ENCODE measurements around the gene WDFY2. TPM values are rescaled to one million over a fixed set of nuclear protein-coding genes. Genes with fewer than 3 reads are reported as not detected.

The WDFY2 gene
- total and polyA plus RNA-seq, 4 donors = 3.4 to 10.5 (median 5.8) TPM

- DNase-seq (ENCODE audit: low spot score) = no peak
- no peak overlapping the region for H3K9ac ChIP-seq (ENCODE audit: low read depth in 1 of 2, low read length in 2 of 2)
- H3K4me1 ChIP-seq (ENCODE audit: control insufficient read depth in 4 of 4, insufficient read depth in 4 of 4, low read length in 3 of 4) = peaks cover 0 to 13% (median 4%) of the 10 kb centered on the region in 4 donors
- H3K27ac ChIP-seq (ENCODE audit: low read depth in 1 of 2, low read length in 2 of 2) = peak overlapping the region; percentile 26 to 81
- no peak for TF ChIP-seq HNF4G (IDR thresholded peaks at IDR 0.05)
- no peaks in the 10 kb centered on the region for H3K36me3 ChIP-seq (ENCODE audit: control insufficient read depth in 4 of 4, insufficient read depth in 3 of 4, low read depth in 1 of 4, low read length in 3 of 4)
- WGBS = 87% methylated on average over 11 of the region's 11 CpGs
- H3K27me3 ChIP-seq (ENCODE audit: control insufficient read depth in 4 of 4, insufficient read depth in 4 of 4, low read length in 3 of 4) = no peaks in the 10 kb centered on the region
- no peak overlapping the region for H3K4me3 ChIP-seq (ENCODE audit: low read depth in 1 of 3, low read length in 3 of 3)
- no peaks in the 10 kb centered on the region for H3K9me3 ChIP-seq (ENCODE audit: control insufficient read depth in 4 of 4, low read length in 3 of 4)
These were observed 231.6 kb downstream of the WDFY2 start for GRCh38 chr13:51815848-51816247.

- no peaks in the 10 kb centered on the region for H3K9me3 ChIP-seq (ENCODE audit: control insufficient read depth in 4 of 4, low read length in 3 of 4)
- no peaks in the 10 kb centered on the region for H3K36me3 ChIP-seq (ENCODE audit: control insufficient read depth in 4 of 4, insufficient read depth in 3 of 4, low read depth in 1 of 4, low read length in 3 of 4)
- no peak overlapping the region for H3K27ac ChIP-seq (ENCODE audit: low read depth in 1 of 2, low read length in 2 of 2)
- no peak overlapping the region for H3K4me3 ChIP-seq (ENCODE audit: low read depth in 1 of 3, low read length in 3 of 3)
- TF ChIP-seq FOXA1 (IDR thresholded peaks at IDR 0.05) (no peak), YY1 (IDR thresholded peaks at IDR 0.05) (no peak), RAD21 (IDR thresholded peaks at IDR 0.05) (no peak), HNF4A (conservative IDR thresholded peaks at IDR 0.05) (no peak), ZBTB33 (IDR thresholded peaks at IDR 0.05) (no peak), NR2F2 (IDR thresholded peaks at IDR 0.05) (no peak), HNF4G (IDR thresholded peaks at IDR 0.05) (no peak), FOXA2 (IDR thresholded peaks at IDR 0.05) (no peak), MAX (IDR thresholded peaks at IDR 0.05) (no peak), TAF1 (conservative IDR thresholded peaks at IDR 0.05) (no peak), JUND (IDR thresholded peaks at IDR 0.05) (no peak), GABPA (IDR thresholded peaks at IDR 0.05 in 1 of 2, conservative IDR thresholded peaks at IDR 0.05 in 1 of 2) (no peak)
- H3K27me3 ChIP-seq (ENCODE audit: control insufficient read depth in 4 of 4, insufficient read depth in 4 of 4, low read length in 3 of 4) = no peaks in the 10 kb centered on the region
- no peak for DNase-seq (ENCODE audit: low spot score)
- peaks cover 0 to 13% (median 5%) of the 10 kb centered on the region in 4 donors for H3K4me1 ChIP-seq (ENCODE audit: control insufficient read depth in 4 of 4, insufficient read depth in 4 of 4, low read length in 3 of 4)
- no peak overlapping the region for H3K9ac ChIP-seq (ENCODE audit: low read depth in 1 of 2, low read length in 2 of 2)
- 91% methylated on average over 19 of the region's 19 CpGs for WGBS
These were observed 232.5 kb downstream of the WDFY2 start for GRCh38 chr13:51816604-51817249.

Small RNA genes within 50 kb of the gene (small RNA-seq; reads per million reads assigned to genes)
- not detected for gene MIR4703
- gene RN7SL413P = not detected
- gene RNU6-65P = not detected
- gene RNY1P6 = not detected

Other genes starting within 250 kb of the WDFY2 start
- gene SERPINE3, start 244.8 kb upstream of the WDFY2 start, total RNA-seq = not detected
- under 1 TPM in 1 of 2 donors, not detected in 1; 0.63 TPM for gene SERPINE3, start 244.8 kb upstream of the WDFY2 start, polyA plus RNA-seq
- gene INTS6, start 131.4 kb upstream of the WDFY2 start, total RNA-seq = 10 to 100 TPM; 25.4 to 61.4 TPM
- gene INTS6, start 131.4 kb upstream of the WDFY2 start, polyA plus RNA-seq = 10 to 100 TPM; 11.4 to 12.3 TPM
- gene DHRS12, start 219.7 kb downstream of the WDFY2 start, total RNA-seq = 1 to 10 TPM; 6.5 to 6.8 TPM
- gene DHRS12, start 219.7 kb downstream of the WDFY2 start, polyA plus RNA-seq = 10 to 100 TPM; 11.8 to 15.5 TPM